ENCODE measurements around the gene CKB.

Gene CKB

DNA sequence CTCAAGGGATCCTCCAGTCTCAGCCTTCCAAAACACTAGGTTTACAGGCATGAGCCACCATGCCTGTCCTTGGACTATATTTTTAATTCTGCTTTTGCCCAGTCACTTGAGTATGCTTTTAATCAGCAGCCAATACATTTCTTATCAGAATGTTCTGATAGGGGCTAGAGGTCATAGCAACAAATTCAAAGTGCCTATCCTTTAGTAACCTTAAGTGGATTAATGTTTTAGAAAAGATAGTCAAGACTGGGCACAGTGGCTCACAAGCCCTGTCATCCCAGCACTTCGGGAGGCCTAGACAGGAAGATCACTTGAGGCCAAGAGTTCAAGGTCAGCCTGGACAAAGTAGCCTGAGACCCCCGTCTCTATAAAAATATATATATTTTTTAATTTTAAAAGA lies 37.1 kb downstream of the CKB start:
- DNase-seq (ENCODE audit: low read depth) = no peak

DNA sequence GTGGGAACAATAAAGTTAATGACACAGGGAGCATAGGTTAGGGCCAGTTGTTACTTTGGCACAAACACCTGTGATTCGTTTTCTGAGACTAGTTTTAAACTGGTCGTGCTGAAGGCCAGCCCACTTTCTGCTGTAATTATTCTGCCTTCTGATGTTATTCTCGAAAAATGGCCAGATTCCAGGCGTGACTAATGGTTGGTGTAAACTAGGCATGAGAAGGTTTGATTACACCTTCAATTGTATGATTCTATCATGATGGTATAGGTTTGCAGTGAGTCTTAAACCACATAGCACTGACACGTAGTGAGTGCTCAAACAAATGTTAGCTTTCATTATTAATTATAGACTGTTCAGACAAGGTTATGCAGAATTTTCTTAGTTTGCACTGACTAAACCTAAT lies 39.0 kb downstream of the CKB start:
- no peak for DNase-seq (ENCODE audit: low read depth)

DNA sequence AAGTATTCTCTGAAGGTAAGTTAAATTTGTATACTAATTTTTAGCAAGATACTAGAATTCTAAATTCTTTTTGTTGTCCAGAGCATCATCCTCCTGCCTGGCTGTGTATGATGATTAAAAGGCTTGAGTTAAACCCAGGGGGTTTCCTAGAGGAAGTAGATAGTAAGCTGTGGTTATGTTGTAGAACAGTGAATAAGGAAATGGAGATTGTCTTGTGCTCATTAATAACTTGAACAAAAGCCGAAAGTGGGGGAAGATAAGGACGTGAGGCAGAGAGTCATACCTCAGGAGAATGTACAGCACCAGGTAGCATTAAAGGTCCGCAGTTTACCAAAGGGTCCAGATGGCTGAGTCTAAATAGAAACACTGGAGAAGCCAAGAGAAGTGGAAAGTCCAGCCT lies 42.0 kb downstream of the CKB start:
- no peak for DNase-seq (ENCODE audit: low read depth)

DNA sequence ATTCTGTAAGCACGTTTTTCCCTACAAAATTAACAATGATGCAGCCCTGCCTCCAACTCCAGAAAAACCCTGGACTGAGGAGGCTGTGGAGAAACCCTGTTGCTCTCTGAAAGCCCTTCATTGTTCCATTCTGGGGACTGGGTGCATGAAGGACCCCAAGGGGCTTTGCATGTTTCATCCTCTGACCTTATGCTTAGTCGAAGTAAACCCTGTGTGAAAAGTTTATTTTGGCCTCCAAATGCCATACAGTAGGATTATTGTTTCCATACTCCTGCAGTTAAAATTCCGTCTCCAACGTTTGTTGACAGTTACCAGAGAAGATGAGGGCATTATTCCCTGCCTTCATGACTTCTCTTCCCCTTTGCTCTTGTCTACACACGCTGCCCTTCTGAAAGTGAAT lies 46.0 kb downstream of the CKB start:
- DNase-seq (ENCODE audit: low read depth) = no peak

DNA sequence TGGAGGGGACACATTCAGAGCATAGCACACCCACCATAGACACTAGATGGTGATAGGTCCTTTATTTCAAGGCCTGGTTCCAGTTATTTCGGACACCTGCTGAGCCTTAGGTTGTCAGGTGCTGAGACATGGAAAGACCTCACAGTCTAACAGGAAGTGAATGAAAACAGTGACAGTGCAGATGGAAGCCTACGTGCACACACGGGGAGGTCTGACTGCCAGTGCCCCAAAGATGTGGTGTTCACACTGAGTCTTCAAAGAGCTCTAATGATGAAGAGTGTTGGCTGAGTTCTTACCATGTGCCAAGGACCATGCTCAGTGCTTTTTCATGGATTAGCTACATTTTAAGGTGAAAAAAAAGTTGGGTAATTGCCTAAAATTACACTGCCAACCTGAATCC lies 46.6 kb downstream of the CKB start:
- no peak for DNase-seq (ENCODE audit: low read depth)

DNA sequence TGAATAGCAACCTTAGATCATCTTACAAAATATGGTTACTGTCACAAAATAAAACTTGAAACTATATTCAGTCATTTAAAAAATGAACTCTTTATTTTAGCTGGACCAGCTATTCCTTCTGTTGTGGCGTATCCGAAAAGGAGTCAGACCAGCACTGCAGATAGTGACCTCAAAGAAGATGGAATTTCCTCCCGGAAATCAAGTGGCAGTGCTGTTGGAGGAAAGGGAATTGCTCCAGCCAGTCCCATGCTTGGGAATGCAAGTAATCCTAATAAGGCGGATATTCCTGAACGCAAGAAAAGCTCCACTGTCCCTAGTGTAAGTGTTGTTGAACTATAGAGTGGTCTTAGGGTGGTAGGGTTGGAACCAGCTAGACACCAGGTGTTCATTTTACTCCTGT lies 47.7 kb downstream of the CKB start:
- DNase-seq (ENCODE audit: low read depth) = no peak

DNA sequence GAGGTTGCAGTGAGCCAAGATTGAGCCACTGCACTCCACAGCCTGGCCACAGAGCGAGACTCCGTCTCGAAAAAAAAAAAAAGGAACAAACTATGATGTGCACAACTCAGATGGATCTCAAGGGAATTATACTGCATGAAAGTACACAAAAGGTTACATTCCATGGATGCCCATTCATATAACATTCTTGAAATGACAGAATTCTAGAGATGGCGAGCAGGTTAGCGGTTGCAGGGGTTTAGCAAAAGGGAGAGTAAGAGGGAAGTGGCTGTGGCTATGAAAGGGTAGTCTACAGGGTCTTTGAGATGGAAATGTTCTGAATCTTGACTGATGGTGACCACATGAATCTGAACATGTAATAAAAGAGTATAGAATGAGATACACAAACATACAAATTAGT lies 49.7 kb downstream of the CKB start:
- DNase-seq (ENCODE audit: low read depth) = no peak

Measured in HS-27A (cell line).